ENCODE measurements around the gene SYT5. TPM values are rescaled to one million over a fixed set of nuclear protein-coding genes. Genes with fewer than 3 reads are reported as not detected.

Gene SYT5
- total and polyA plus RNA-seq, 2 donors (not counting 3 experiments of a cell fraction or from before 2014, with no cell fraction given): 0.42 TPM; not detected in 1

DNA sequence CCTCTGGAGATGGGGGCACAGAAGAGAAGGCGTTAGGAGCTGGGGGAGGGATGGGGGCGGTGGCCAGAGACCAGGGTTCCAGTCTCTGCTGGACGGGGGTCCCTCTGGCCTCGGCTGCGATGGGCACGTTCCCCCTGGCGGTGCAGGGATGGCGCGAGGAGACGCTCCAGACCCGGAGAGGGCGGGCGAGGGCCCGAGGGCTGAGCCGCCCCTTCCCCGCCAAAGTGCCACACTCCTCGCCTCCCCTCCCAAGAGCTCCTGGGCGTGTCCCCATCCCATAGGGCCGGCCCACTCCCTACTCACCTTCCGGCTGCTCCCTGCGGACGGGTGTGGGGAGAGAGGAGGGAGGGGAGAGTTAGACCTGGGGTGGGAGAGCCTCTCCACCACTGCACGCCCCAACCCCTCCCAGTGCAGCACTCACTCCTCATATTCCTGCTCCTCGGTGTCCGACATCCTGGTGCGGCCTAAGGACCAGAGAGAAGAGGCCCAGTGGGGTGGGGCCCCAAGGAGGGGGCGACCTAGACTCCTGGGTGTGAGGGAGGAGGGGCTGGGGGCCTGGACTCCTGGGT lies 33.3 kb downstream of the SYT5 start:
- BruUV-seq (replicated peaks): no TSS peak
- Histone ChIP-seq H3K27me3 (ENCODE audit: control insufficient read depth in 2 of 2, insufficient read depth in 2 of 2, low read length in 2 of 2) (peaks cover 7 to 15% of the 10 kb centered on the region in 2 experiments), H3K9me1 (replicated peaks; ENCODE audit: control insufficient read depth, extremely low read depth, insufficient read depth, low read length) (no peaks in the 10 kb centered on the region), H4K20me1 (replicated peaks; ENCODE audit: control insufficient read depth, extremely low read depth, insufficient read depth, low read length) (no peaks in the 10 kb centered on the region), H3K9me3 (replicated peaks; ENCODE audit: control insufficient read depth, insufficient read depth, low read length) (no peaks in the 10 kb centered on the region), H3K4me3 (replicated peaks in 1 of 3; ENCODE audit: insufficient read depth in 1 of 3, low read depth in 1 of 3, low read length in 3 of 3) (no peak overlapping the region), H3K27ac (ENCODE audit: insufficient read depth, low read depth, low read length) (no peak overlapping the region), H3K9ac (replicated peaks; ENCODE audit: extremely low read depth, insufficient read depth, low read length) (no peak overlapping the region), H3K36me3 (ENCODE audit: control insufficient read depth in 2 of 2, extremely low read depth in 1 of 2, insufficient read depth in 2 of 2, low read length in 2 of 2) (no peaks in the 10 kb centered on the region), H2AFZ (ENCODE audit: low read depth, low read length) (peak overlapping the region; percentile 36), H3K4me1 (ENCODE audit: control insufficient read depth, extremely low read depth, insufficient read depth, low read length) (peaks cover 2% of the 10 kb centered on the region), H3K79me2 (ENCODE audit: control insufficient read depth, insufficient read depth, low read length) (no peaks in the 10 kb centered on the region), H3K4me2 (ENCODE audit: insufficient read depth, low read length) (no peak overlapping the region)
- dilution Hi-C loops (cut with MboI; ENCODE audit: extremely low pct_ligation_motif_present, low sequenced_read_pairs) (no loop called here), intact Hi-C loops (cut with micrococcal nuclease) (loop anchor here (10.0 kb wide), 1 partner anchor 238 kb away; the partner anchor contains the start of genes RPL28 and TMEM238)
- no peak for FAIRE-seq
- DNase-seq (ENCODE audit: low read depth, low spot score): no peak
- POLR2A ChIA-PET: interaction anchor here (0.5 kb wide), 1 partner anchor 223 kb away, joined by 3 read pairs; the partner anchor contains the start of gene IL11
- CTCF ChIA-PET: interaction anchor here (0.5 to 3.8 kb wide), 9 partner anchors 13 to 357 kb away, joined by 3 to 34 read pairs (median 4); partner anchors contain the start of genes DNAAF3 and TMEM238
- no peak for TF ChIP-seq MYC (IDR thresholded peaks at IDR 0.05; ENCODE audit: low read depth, low read length)
- no peak for TF ChIP-seq FOS (IDR thresholded peaks at IDR 0.05; ENCODE audit: borderline replicate concordance, insufficient read depth, low read length)
- no peak for TF ChIP-seq GATA2 (IDR thresholded peaks at IDR 0.05; ENCODE audit: insufficient read depth, insufficient read length, low read depth, low read length)
- TF ChIP-seq POLR2AphosphoS5 (IDR thresholded peaks at IDR 0.05; ENCODE audit: insufficient read depth, low read depth, low read length): no peak
- TF ChIP-seq JUN (IDR thresholded peaks at IDR 0.05; ENCODE audit: borderline replicate concordance, insufficient read depth, insufficient read length, low read depth): no peak
- TF ChIP-seq, protein P1, sequence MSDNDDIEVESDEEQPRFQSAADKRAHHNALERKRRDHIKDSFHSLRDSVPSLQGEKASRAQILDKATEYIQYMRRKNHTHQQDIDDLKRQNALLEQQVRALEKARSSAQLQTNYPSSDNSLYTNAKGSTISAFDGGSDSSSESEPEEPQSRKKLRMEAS (IDR thresholded peaks at IDR 0.05; ENCODE audit: insufficient read depth, insufficient read length): no peak
- TF ChIP-seq, protein P2, sequence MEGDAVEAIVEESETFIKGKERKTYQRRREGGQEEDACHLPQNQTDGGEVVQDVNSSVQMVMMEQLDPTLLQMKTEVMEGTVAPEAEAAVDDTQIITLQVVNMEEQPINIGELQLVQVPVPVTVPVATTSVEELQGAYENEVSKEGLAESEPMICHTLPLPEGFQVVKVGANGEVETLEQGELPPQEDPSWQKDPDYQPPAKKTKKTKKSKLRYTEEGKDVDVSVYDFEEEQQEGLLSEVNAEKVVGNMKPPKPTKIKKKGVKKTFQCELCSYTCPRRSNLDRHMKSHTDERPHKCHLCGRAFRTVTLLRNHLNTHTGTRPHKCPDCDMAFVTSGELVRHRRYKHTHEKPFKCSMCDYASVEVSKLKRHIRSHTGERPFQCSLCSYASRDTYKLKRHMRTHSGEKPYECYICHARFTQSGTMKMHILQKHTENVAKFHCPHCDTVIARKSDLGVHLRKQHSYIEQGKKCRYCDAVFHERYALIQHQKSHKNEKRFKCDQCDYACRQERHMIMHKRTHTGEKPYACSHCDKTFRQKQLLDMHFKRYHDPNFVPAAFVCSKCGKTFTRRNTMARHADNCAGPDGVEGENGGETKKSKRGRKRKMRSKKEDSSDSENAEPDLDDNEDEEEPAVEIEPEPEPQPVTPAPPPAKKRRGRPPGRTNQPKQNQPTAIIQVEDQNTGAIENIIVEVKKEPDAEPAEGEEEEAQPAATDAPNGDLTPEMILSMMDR (IDR thresholded peaks at IDR 0.05; ENCODE audit: extremely low read depth in 1 of 2, insufficient read depth in 1 of 2, low read depth in 1 of 2, low read length in 2 of 2): no peak
- TF ChIP-seq EZH2 (IDR thresholded peaks at IDR 0.05; ENCODE audit: borderline replicate concordance, low read depth, low read length, severe bottlenecking): no peak
- no peak for TF ChIP-seq POLR2A (IDR thresholded peaks at IDR 0.05; ENCODE audit: low read depth, low read length)

Data from endothelial cell of umbilical vein (primary cell).